GM19328 (cell line): ENCODE measurements around the gene PRKCE.
A peak's percentile ranks its signal among the peaks of the same experiment; 100 is the strongest.
"Not testable (repeated sequence)": the region's sequence is repeated elsewhere in the genome, so short reads cannot be mapped to it uniquely, and the experiment has no call there.

ENCODE experiments used
- ATAC-seq: cut with Tn5 transposase; IDR thresholded peaks from one replicate; pipeline ENCODE4 v1.9.1; 2021; ENCODE audit warnings: mild to moderate bottlenecking, moderate library complexity; ENCODE audit not compliant: unreplicated experiment

Gene PRKCE

DNA sequence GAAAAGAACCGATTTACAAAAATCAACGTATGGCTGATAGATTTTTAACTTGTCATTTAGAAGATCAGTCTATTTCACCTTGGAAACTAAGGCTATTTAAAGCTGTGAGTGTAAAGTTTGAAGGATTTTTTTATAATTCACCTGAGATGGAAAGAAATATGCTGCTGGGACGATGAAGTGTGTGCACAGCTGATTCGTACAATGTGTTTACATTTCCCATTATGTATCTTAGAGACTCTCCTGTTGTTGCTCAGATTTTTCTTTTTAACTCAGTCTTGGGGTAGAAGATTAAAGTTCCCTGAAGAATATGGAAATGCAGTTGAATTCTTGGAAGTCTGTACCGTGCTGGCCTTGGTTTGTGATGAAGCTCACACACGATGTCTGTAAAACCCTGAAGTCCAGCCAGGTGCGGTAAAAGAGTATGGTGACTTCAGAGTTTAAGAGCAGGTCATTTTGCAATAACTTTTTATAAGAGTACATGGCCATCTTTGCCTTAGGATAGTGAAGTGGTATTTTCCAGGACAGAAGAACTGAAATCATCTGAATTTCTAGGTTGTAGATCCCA, 250.1 kb downstream of the PRKCE start:
- no peak for ATAC-seq

DNA sequence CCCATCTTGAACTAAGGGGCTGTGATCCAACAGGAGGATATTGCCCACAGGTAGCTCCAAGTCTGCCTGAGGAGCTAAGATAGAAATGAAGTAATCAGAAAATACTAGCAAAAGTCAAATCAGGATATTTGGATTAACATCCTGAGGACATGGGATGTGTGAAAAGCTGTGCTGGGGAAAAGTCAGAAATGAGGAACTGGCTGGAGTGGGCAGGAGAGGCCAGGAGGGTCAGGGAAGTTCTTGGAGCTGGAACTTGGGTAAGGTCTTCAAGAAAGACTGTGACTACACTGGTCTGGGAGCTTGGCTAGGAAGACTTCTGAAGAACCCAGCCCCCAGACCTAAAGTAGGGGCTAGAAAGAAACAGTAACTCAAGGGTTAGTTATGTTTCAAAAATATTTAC, 250.9 kb downstream of the PRKCE start:
- no peak for ATAC-seq

DNA sequence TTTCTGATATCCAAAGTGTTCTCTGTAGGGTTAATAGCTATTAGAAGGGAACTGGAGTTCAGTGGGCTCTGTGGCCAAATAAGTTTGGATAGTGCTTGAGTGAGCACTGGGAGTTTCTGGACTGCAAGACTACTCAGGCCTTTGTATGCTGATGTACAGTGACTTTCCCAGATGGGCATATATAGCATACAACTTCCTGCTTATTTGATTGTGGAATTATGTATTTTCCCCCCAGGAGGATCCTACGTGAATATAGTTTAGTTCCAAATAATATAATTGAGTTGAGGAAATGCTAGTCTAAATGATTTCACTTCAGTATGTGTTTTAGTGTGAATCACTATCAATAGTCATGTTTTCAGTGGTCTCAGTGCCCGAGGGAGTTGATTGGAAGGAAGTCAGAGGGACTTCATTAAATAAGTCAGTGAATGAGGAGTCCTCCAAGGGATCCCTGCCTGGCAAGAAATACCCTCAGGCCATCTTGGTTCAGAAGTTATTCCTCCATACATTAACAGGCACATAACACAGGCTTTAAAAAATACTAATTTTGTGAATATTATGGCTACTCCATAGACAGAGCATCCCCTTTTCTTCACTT, 251.4 kb downstream of the PRKCE start:
- no peak for ATAC-seq

DNA sequence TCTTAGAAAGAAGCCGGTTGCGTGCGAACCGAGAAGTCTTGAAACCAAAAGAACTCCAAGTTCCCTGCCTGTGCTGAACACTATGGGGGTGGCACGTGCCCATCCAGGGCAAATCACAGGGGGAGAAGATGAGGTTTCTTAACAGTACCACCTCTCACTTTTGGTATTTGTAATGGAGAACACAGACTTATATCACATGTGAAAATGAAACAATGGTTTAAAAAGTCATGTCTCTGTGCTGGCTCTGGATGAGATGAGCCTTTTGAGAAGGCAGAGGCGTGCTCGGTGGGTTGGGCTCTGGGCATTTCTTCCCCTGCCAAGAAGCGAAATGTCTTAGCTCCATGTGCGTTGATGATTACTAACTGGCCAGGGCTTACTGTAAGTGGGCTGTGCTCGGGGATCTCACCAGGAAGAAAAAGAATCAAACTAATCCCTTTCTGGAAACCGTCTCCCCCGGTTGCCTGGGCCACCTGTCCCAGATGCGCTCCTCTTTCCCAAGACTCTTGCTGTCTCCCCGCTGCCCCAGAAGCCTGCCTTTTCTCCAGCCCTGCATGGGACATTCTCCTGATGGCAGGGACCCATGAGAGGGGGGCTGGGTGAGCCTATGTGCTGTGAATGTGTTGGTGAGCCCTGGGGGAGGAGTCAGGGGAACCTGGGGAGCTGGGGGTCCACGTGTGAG, 252.9 kb downstream of the PRKCE start:
- ATAC-seq, result no peak

DNA sequence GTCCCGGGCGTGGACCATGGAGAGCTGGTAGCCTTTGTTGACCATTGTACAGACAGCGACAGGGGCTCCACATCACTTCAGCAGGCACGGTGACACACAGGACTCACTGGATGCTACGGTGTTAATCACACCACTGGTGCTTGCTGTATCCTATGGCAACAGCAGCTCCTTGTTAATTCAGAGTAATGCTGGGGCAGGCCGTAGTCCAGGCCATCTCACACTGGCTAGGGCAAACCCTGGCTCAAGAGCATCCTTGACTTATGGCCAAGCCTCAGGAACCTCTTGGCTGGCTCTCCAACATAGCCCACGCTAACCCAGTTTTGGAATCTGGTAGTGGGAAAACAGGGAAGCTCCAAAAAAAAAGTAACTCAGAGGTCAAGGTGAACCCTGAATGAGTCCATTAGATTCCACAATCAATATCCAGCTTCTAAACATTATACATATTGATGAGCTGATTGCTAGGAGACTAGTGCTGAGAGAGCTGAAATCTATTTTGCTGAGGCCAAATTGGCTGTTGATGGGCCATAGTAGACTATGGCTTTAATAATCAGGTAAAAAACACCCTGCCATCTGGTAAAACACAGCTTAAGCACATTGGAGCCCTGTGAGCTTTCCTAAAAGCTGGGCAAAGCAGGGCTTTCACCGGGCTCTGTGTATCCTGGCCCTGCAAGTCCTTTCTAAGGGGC, 253.6 kb downstream of the PRKCE start:
- no peak for ATAC-seq

DNA sequence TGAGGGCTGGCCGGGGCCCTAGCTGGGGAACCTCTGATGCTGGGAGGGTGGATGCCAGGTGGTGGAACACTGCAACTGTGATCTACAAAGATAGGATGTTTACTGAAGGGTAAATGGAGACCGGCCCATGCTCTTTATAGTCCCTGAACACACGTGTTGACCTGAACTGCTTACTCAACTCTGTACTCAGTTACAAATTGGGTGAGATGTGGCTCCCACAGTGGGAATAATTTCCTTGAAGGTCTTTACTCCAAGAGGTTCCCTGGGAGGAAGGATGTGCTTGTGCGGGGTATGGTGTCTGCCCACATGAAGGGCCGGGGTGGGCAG, 254.1 kb downstream of the PRKCE start:
- ATAC-seq, result no peak

DNA sequence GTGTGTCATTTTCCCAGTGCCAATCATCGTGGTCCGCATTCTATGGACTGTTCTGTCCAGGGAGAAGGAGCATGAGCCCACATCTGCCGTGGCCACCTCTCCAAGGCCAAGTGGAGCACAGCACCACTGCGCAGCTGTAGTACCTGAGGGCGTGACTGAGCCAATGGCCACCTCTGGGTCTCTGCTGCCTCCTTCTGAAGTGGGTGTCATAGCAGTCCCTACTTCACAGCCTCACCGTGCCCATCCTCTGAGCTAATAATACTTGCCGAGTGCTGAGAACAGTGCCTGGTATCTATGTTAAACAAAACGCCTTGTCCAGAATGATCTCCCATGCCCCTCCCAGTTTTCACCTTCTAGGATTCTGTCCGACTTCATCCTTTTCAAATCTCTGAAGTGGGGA, 256.1 kb downstream of the PRKCE start:
- ATAC-seq, result no peak

DNA sequence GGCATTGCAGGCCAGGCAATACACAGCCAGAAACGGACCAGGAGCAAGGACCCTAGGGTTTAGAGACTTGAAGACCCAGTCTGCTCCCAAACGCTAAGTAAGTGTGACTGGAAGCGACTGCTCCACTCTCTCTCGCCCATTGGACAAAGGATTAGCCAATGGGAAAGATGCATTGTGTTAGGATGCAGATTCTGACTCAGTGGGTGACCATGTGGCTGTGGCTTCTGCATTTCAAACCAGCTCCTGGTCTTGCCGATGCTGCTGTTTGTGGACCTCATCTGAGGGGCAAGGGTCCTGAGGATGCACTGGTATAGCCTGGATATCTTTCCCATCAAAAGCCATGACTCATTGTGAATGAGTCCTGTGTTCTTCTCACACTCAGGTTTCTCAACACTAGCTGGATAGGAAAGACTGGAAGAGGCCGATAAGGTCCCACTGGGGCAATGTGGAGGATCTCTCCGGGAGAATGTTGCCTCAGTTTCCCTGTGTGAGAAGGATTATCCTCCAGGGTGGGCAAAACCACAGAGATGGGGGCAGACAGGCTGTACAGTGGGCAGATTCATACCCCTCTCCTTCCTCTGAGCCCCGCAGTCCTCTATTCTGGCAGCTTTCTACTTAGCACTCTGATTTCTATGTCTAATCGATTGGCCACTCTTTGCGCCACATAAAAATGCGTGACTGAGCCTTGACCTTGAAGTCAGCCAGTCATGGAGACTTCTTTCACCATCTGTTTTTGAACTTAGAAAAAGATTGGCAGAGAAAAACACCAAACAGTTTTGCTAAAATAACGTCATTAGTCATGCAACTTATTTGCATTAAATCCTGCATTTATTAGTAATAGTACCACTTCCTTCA, 257.1 kb downstream of the PRKCE start:
- no peak for ATAC-seq

DNA sequence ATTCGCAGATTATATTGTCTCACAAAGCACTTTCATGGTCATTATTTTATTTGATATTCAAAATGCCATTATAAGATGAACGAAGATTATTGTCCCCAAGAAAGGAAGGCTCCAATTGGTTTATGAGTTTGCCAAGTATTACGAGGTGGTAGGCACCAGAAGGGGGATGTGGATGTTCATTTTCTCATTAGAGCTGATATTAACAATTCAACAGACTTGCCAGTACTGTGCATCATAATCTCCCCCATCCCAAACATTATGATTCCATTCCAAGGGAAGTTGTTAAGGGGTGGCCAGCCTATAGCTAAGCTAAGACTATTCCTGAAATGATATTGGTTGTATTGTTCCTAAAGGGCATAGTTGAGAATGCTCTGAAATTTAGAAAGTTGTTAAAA, 257.7 kb downstream of the PRKCE start:
- ATAC-seq, result no peak

DNA sequence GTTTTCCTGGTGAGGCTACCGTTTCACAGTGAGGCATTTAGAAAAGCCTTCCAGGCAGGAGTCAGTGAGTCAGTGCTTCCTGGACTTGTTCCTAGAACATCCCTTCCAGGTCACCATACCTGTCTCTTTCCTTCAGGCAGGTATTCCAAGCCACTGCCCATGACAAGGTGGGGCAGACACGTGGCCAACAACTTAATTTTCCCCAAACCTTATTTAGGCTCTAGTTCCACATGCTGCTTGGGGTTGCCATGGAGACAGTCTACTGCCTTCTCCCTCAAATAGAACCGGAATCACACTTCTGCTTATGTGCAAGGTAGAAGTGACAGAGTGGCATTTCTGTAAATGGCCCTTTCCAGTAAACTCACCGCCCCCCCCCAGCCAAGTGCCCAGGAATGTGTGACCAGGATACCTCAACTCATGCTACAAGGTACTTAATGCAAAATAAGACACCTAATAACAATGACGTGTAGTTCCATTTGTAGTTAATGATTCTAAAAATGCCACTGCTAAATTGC, 258.3 kb downstream of the PRKCE start:
- peak; percentile 59 for ATAC-seq

DNA sequence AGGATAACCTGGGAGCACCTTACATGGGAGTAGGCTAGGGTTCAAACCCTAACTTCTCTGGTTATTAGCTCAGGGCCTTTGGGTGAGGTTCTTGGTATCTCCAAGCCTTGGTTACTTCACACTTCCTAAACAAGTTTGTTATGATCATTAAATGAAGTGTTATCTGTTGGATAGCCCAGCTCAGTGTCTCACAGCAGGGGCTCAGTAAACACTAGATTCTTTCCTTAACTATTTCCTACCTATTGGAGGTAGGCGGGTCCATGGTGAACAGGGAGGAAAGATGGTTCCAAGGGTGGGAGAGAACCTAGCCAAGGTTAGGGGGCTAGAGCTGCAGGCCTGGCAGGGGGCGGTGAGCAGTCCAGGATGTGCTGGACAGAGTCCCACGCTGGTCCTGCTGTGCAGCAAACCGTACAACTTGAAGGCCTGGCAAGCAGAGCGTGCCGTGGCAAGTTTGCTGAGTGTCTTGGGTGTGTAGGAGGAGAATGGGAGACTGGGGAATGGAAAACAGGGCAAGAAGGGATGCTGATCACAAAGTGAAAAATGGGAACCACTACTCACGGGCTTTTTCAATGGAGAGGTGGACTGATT, 259.1 kb downstream of the PRKCE start:
- ATAC-seq, result no peak

DNA sequence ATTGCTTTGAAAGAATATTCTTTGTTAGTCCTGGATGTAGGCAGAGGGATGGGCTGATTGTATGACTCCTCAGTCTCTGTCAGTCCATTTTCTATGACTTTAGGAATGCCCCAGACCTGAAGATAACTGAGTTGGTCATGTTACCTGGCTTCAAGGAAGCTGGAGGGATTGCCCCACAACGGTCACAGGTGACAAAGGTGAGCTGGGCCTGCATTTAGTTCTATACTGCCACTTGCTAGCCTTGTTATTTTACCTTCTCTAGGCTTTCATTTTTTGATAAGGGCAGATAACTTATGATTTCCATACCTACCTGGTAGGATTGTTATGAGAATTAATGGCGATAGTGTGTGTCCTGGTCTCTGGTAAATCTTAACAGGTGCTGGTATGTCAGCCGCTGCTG, 260.1 kb downstream of the PRKCE start:
- no peak for ATAC-seq

DNA sequence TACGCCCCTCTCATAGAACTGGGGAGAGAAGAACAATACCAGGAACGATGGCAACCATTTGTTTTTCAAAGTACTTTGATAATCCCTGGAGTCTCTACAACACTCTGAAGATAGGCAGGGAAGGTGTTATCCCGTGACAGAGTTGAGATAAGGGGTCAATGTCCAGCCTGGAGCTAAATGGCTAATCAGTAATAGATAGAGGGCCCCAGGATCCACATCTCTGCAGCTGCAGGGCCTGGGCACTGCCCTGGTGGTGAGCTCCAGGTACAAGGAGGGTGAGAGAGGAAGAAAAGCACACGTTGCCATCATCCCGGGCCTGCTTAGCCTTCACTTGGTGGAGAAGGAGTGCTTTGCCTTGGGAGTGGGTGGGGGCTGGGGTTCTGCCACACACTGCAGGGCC, 260.6 kb downstream of the PRKCE start:
- ATAC-seq, result no peak

DNA sequence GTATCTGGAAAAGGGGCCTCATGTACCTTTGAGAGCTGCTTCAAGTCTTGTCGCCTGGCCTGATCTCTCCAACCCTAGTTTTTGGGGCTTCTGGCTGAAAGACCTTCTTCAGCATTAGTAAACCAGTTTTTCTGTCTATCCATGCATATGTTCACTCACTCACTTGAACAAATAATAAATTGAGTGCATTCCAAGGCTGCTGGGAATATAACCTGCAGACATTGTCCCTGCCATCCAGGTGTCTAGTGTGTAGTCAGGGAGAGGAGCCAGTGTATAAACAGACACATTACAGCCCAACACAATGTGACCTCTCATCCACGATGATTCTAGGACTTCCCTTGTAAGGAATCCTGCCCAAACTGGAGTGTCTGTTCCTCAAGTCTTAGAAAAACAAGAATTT, 262.1 kb downstream of the PRKCE start:
- ATAC-seq, result no peak

DNA sequence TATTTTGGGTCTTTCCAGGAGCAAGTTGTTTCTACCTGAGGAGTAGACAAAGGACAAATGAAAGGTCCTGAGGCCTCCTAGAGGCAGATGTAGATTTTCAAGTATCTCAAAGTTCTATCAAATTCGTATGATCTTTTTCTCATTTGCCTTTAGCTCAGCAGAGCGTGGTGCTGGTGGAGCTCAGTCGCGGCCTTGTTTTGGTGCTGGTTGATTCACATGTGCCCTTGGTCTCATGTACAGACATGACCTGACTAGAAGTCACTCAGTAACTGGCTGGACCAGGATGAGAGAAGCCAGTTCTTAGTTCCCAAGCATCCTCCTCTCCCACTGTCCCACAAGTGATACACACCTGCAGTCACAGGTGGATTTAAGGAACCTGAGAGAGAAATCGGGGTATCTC, 264.0 kb downstream of the PRKCE start:
- ATAC-seq, result no peak

DNA sequence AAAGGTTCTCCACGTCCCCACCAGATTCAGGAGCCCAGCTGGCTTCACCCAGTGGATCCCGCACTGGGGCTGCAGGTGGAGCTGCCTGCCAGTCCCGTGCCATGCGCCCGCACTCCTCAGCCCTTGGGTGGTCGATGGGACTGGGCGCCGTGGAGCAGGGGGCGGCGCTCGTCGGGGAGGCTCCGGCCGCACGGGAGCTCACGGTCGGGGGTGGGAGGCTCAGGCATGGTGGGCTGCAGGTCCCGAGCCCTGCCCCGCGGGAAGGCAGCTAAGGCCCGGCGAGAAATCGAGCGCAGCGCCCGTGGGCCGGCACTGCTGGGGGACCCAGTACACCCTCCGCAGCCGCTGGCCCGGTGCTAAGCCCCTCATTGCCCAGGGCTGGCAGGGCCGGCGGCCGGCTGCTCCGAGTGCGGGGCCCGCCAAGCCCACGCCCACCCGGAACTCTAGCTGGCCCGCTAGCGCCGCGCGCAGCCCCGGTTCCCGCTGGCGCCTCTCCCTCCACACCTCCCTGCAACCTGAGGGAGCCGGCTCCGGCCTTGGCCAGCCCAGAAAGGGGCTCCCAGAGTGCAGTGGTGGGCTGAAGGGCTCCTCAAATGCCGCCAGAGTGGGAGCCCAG, 266.2 kb downstream of the PRKCE start:
- ATAC-seq, result not testable (repeated sequence)

DNA sequence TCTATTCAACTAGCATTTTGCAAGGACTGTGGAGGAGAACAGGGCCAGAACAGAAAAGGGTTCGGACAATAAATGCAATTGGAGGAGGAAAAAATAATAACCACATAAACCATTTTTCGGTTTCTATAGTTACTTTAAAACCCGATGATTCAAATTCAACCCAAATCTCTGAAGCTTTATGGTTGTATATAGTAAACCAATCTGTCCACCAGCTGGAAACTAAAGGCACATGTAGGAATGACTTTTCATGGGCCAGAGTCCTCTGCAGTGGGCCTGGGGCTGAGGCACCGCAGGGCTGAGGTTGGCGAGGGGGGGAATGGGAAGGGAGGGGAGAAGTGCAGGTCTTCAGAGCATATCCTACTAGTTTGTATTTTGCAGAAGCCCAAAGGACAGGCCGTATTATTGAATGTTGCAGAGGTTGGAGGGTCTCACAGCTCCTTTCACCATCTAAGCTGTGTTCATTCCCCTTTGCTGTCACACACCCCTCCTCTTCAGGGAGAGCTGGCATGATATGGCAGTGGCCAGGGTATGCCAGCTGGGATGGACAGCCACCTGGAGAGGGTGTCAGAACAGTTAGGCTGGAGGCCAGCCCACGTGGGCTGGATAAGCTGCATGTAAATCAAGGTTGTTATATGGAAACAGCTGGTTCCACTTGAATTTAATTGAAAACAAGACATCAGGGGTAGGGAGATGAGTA, 267.1 kb downstream of the PRKCE start:
- no peak for ATAC-seq

DNA sequence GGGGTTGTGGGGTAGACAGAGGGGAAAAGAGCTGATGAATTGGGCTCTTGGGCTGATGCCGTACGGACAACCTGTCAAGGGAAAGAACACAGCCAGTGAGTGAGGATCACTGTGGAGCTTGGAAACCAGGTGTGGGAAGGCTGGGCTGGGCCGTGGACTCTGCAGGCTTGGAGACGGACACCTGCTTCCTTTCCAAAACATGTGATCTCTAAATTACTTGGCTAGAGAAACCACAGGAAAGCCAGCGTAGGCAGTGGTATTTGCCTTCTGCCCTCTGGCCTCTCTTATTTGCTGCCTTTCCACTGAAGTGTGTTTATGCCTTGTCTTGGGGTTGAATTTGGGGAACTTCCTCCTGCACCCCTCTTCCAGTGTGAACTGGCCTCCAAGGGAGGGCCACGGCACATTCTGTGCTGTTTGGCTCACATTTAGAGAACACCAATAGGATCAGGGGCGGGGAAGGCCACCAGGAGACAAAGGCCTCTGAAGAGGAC, 267.7 kb downstream of the PRKCE start:
- ATAC-seq, result no peak

DNA sequence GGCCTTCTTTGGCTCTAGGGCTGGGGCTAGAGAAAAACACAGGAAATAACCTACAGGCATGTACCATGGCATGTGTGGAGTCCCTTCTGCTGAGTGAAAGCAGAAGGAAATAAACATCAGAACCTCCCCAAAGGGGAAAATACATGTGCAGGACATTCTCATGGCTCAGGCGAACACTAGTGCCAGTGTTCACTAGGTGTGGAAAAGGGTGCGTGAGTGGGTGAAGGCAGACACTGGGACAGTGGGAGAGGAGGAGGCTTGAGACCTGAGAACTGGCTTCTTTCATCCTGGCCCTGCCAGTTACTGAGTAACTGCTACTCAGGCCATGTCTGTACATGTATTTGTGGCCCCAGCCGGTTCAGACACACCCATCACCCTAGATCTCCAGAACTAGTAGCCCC, 268.2 kb downstream of the PRKCE start:
- ATAC-seq, result no peak

DNA sequence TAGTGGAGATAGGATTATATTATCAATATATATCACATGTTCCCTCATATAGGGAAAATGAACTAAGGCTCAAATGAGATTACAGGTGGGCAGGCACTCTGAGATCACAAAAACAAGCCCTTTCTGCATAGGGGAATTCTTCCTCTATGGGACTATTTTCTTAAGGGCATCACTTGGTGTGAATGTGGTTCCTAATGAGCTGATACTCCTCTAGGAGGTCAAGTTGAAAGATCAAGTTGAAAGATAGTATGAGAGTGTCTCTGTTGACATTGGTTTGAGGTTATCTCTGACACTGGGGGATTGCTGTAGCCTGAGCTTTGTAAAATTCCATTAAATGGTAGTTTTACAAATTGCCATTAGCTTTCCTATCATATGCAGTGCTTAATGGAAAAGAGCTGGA, 270.4 kb downstream of the PRKCE start:
- no peak for ATAC-seq
